HepG2 (cell line): Measurements from ENCODE around the gene NAA35.

Experiments used
- HNRNPH1 ChIP-seq: fragments of 200-400 bp; formaldehyde crosslinking; optimal IDR thresholded peaks from 2 replicates; pipeline ENCODE3; 2017; ENCODE audit warnings: mild to moderate bottlenecking, low read depth, low read length
- SETDB1 ChIP-seq: sonication (generic); formaldehyde crosslinking; IDR thresholded peaks from 2 replicates; pipeline ENCODE4 v1.5.1; 2020; ENCODE audit warnings: missing genetic modification reagents, mild to moderate bottlenecking, borderline replicate concordance
- TF ChIP-seq, protein P1 (sequence below): sonication (generic); formaldehyde crosslinking; IDR thresholded peaks from 2 replicates; pipeline ENCODE4 v1.5.0; 2020; ENCODE audit warnings: mild to moderate bottlenecking, missing genetic modification reagents, moderate library complexity

DNA sequence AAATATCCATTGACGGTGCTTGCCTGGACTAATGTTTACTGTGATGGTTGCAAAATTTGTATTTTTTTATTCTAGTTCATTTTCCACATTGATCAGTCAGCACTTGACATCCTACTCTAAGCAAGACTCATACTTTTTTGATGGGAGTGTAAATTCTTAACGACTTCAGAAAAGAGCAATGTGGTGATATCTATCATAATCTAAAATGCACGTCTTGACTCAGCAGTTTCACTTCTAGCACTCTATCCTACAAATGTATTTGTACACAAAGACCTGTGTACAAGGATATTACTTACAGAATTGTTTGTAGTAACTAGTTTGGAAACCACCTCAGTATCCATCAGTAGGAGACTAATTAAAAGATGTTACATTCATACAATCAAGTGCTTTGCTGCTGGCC lies 24.0 kb downstream of the NAA35 start:
- TF ChIP-seq SETDB1 (CRISPR knock-in tag): no peak
- TF ChIP-seq HNRNPH1: no peak
- TF ChIP-seq, protein P1, sequence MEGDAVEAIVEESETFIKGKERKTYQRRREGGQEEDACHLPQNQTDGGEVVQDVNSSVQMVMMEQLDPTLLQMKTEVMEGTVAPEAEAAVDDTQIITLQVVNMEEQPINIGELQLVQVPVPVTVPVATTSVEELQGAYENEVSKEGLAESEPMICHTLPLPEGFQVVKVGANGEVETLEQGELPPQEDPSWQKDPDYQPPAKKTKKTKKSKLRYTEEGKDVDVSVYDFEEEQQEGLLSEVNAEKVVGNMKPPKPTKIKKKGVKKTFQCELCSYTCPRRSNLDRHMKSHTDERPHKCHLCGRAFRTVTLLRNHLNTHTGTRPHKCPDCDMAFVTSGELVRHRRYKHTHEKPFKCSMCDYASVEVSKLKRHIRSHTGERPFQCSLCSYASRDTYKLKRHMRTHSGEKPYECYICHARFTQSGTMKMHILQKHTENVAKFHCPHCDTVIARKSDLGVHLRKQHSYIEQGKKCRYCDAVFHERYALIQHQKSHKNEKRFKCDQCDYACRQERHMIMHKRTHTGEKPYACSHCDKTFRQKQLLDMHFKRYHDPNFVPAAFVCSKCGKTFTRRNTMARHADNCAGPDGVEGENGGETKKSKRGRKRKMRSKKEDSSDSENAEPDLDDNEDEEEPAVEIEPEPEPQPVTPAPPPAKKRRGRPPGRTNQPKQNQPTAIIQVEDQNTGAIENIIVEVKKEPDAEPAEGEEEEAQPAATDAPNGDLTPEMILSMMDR: no peak
